Measurements from ENCODE around the gene PAX5. TPM values are rescaled to one million over a fixed set of nuclear protein-coding genes. Genes with fewer than 3 reads are reported as not detected.

The PAX5 gene
- total RNA-seq, 1 experiment from 2014 or later, result 6.6 TPM

GRCh38 chr9:36901528-36901927 is 132.5 kb downstream of the PAX5 start:
- Mint-ChIP-seq H3K27ac (no peak overlapping the region), H3K27me3 (ENCODE audit: low read depth) (peaks cover 4% of the 10 kb centered on the region; the same call in 1 of the 2 replicates), H3K4me1 (peaks cover 15% of the 10 kb centered on the region; the same call in 1 of the 2 replicates), H3K9me3 (no peaks in the 10 kb centered on the region), H3K4me3 (no peak overlapping the region), H3K36me3 (no peaks in the 10 kb centered on the region)
- no peak for TF ChIP-seq OVOL2 (CRISPR knock-in tag; IDR thresholded peaks at IDR 0.05; ENCODE audit: borderline replicate concordance)
- TF ChIP-seq PRRX2 (CRISPR knock-in tag; IDR thresholded peaks at IDR 0.05), result no peak
- no peak for TF ChIP-seq MLX (CRISPR knock-in tag; IDR thresholded peaks at IDR 0.05)
- no peak for TF ChIP-seq ZNF219 (CRISPR knock-in tag; IDR thresholded peaks at IDR 0.05; ENCODE audit: borderline replicate concordance)
- no peak for TF ChIP-seq ZNF532 (CRISPR knock-in tag; IDR thresholded peaks at IDR 0.05; ENCODE audit: borderline replicate concordance)
- TF ChIP-seq ZNF263 (CRISPR knock-in tag; IDR thresholded peaks at IDR 0.05; ENCODE audit: low read depth), result no peak
- TF ChIP-seq ZBTB21 (CRISPR knock-in tag; IDR thresholded peaks at IDR 0.05; ENCODE audit: borderline replicate concordance), result no peak
- TF ChIP-seq, protein P1, sequence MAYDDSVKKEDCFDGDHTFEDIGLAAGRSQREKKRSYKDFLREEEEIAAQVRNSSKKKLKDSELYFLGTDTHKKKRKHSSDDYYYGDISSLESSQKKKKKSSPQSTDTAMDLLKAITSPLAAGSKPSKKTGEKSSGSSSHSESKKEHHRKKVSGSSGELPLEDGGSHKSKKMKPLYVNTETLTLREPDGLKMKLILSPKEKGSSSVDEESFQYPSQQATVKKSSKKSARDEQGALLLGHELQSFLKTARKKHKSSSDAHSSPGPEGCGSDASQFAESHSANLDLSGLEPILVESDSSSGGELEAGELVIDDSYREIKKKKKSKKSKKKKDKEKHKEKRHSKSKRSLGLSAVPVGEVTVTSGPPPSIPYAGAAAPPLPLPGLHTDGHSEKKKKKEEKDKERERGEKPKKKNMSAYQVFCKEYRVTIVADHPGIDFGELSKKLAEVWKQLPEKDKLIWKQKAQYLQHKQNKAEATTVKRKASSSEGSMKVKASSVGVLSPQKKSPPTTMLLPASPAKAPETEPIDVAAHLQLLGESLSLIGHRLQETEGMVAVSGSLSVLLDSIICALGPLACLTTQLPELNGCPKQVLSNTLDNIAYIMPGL (CRISPR knock-in tag; IDR thresholded peaks at IDR 0.05), result no peak
- ChIA-PET CTCF (interaction anchor here (1.1 to 1.3 kb wide), 3 partner anchors 29 to 56 kb away, joined by 3 to 4 read pairs (median 3); no protein-coding TSS in a partner anchor), POLR2A (no interaction called here)
- ATAC-seq, result no peak
- no peak for DNase-seq (ENCODE audit: low spot score)

- Mint-ChIP-seq H3K36me3 (no peaks in the 10 kb centered on the region), H3K9me3 (no peaks in the 10 kb centered on the region), H3K27me3 (ENCODE audit: low read depth) (peaks cover 4% of the 10 kb centered on the region; the same call in 1 of the 2 replicates), H3K4me1 (peaks cover 15% of the 10 kb centered on the region; the same call in 1 of the 2 replicates), H3K27ac (no peak overlapping the region), H3K4me3 (no peak overlapping the region)
- ATAC-seq, result no peak
- DNase-seq (ENCODE audit: low spot score), result no peak
- ChIA-PET CTCF (no interaction called here), POLR2A (no interaction called here)
- TF ChIP-seq, protein P2, sequence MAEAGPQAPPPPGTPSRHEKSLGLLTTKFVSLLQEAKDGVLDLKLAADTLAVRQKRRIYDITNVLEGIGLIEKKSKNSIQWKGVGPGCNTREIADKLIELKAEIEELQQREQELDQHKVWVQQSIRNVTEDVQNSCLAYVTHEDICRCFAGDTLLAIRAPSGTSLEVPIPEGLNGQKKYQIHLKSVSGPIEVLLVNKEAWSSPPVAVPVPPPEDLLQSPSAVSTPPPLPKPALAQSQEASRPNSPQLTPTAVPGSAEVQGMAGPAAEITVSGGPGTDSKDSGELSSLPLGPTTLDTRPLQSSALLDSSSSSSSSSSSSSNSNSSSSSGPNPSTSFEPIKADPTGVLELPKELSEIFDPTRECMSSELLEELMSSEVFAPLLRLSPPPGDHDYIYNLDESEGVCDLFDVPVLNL (CRISPR knock-in tag; IDR thresholded peaks at IDR 0.05; ENCODE audit: borderline replicate concordance, low read depth), result no peak
- TF ChIP-seq, protein P3, sequence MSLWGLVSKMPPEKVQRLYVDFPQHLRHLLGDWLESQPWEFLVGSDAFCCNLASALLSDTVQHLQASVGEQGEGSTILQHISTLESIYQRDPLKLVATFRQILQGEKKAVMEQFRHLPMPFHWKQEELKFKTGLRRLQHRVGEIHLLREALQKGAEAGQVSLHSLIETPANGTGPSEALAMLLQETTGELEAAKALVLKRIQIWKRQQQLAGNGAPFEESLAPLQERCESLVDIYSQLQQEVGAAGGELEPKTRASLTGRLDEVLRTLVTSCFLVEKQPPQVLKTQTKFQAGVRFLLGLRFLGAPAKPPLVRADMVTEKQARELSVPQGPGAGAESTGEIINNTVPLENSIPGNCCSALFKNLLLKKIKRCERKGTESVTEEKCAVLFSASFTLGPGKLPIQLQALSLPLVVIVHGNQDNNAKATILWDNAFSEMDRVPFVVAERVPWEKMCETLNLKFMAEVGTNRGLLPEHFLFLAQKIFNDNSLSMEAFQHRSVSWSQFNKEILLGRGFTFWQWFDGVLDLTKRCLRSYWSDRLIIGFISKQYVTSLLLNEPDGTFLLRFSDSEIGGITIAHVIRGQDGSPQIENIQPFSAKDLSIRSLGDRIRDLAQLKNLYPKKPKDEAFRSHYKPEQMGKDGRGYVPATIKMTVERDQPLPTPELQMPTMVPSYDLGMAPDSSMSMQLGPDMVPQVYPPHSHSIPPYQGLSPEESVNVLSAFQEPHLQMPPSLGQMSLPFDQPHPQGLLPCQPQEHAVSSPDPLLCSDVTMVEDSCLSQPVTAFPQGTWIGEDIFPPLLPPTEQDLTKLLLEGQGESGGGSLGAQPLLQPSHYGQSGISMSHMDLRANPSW (CRISPR knock-in tag; conservative IDR thresholded peaks at IDR 0.05; ENCODE audit: low read depth), result no peak
Observed at GRCh38 chr9:36900856-36901220, 133.2 kb downstream of the PAX5 start.

All from WTC11 (cell line).